GM21526 (cell line): ENCODE data around the gene LONP2.
"Not testable (repeated sequence)": the region's sequence is repeated elsewhere in the genome, so short reads cannot be mapped to it uniquely, and the experiment has no call there.

Experiments used
- ATAC-seq: cut with Tn5 transposase; IDR thresholded peaks from one replicate; pipeline ENCODE4 v1.9.1; 2021; ENCODE audit warnings: moderate library complexity; ENCODE audit not compliant: unreplicated experiment, low FRiP score

Gene LONP2

GRCh38 chr16:48235556-48236136 is 8.5 kb upstream of the LONP2 start:
- no peak for ATAC-seq

GRCh38 chr16:48236286-48236685 is 7.8 kb upstream of the LONP2 start:
- no peak for ATAC-seq

GRCh38 chr16:48240147-48240546 is 4.0 kb upstream of the LONP2 start:
- ATAC-seq, result not testable (repeated sequence)

GRCh38 chr16:48244863-48245195 is 729 bp downstream of the LONP2 start:
- no peak for ATAC-seq

- no peak for ATAC-seq
Measured at GRCh38 chr16:48246066-48246465, 2.0 kb downstream of the LONP2 start.

- ATAC-seq, result no peak
Measured at GRCh38 chr16:48247311-48247710, 3.2 kb downstream of the LONP2 start, which contains the start of gene ABCC11. Gene ABCC11 (minus strand): TSS chr16:48247539. CDS start chr16:48231921, 15,618 bp downstream.

GRCh38 chr16:48250520-48251278 is 6.6 kb downstream of the LONP2 start:
- ATAC-seq, result no peak

GRCh38 chr16:48252013-48252412 is 7.9 kb downstream of the LONP2 start:
- no peak for ATAC-seq

GRCh38 chr16:48256579-48257177 is 12.6 kb downstream of the LONP2 start:
- ATAC-seq, result no peak

- no peak for ATAC-seq
Measured at GRCh38 chr16:48261569-48261968, 17.5 kb downstream of the LONP2 start.

GRCh38 chr16:48262631-48263030 is 18.5 kb downstream of the LONP2 start:
- ATAC-seq, result no peak

- ATAC-seq, result no peak
Measured at GRCh38 chr16:48269011-48269410, 24.9 kb downstream of the LONP2 start.

- no peak for ATAC-seq
Measured at GRCh38 chr16:48271728-48272127, 27.6 kb downstream of the LONP2 start.

GRCh38 chr16:48272837-48273421 is 28.8 kb downstream of the LONP2 start:
- no peak for ATAC-seq

- ATAC-seq, result no peak
Measured at GRCh38 chr16:48274476-48274875, 30.4 kb downstream of the LONP2 start.

GRCh38 chr16:48276102-48276501 is 32.0 kb downstream of the LONP2 start:
- ATAC-seq, result no peak

- ATAC-seq, result no peak
Measured at GRCh38 chr16:48277158-48277557, 33.1 kb downstream of the LONP2 start.

GRCh38 chr16:48279199-48279598 is 35.1 kb downstream of the LONP2 start:
- no peak for ATAC-seq

- no peak for ATAC-seq
Measured at GRCh38 chr16:48280546-48280945, 36.4 kb downstream of the LONP2 start.

GRCh38 chr16:48282636-48283263 is 38.6 kb downstream of the LONP2 start:
- no peak for ATAC-seq

- ATAC-seq, result no peak
Measured at GRCh38 chr16:48284772-48285409, 40.8 kb downstream of the LONP2 start.
